ENCODE results near the gene HHAT. TPM values are rescaled to one million over a fixed set of nuclear protein-coding genes. Genes with fewer than 3 reads are reported as not detected.

Gene HHAT
- total and polyA plus RNA-seq, 9 of the 15 experiments (the other 6 are each of a cell fraction or from before 2014, with no cell fraction given): 0.07 to 0.16 (median 0.13) TPM; not detected in 1

DNA sequence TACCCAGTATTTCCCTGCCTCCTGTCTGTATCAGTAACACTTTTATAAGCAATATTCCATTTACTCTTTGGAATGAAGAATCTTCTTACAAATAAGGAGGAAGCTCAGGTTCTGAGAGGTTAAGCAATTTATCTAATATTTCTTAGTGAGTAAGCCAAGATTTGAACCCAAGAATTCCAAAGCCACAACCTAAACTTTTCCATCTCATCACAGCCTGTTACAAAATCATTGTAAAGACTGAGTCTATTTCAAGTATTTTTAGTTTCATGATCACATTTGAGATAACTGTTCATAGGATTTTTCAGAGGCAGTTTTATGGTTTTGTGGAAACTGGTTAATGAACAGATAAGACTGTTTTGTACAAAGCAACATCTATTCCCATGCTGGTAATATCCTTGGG is 29.8 kb upstream of the HHAT start:
- ChIA-PET CTCF (ENCODE audit: low intra/inter-chr PET ratio) (no interaction called here), POLR2A (no interaction called here)
- no peak for FAIRE-seq
- H3K4me2 ChIP-seq (ENCODE audit: insufficient read depth, low read length): no peak overlapping the region
- no TSS peak for BruUV-seq (replicated peaks)
- intact Hi-C loops (cut with micrococcal nuclease) (no loop called here), in situ Hi-C loops (cut with MboI) (no loop called here)
- H3K27ac ChIP-seq (ENCODE audit: extremely low read depth, low read depth, low read length): no peak overlapping the region
- H3K4me1 ChIP-seq (replicated peaks in 1 of 2; ENCODE audit: control insufficient read depth in 2 of 2, insufficient read depth in 2 of 2, low read length in 2 of 2): no peaks in the 10 kb centered on the region
- no peak for DNase-seq (ENCODE audit: extremely low read depth in 1 of 4, low spot score in 3 of 4)
- no peak overlapping the region for H3K9ac ChIP-seq (ENCODE audit: insufficient read depth in 1 of 2, low read depth in 2 of 2, low read length in 2 of 2)
- H3K27me3 ChIP-seq (ENCODE audit: control insufficient read depth in 2 of 2, insufficient read depth in 2 of 2, low read length in 2 of 2): peaks cover 0 to 18% of the 10 kb centered on the region in 2 experiments; a peak in 2 of 5 replicates
- H3K4me3 ChIP-seq: no peak overlapping the region
- H4K20me1 ChIP-seq (replicated peaks; ENCODE audit: control insufficient read depth, insufficient read depth, low read length): no peaks in the 10 kb centered on the region
- no peaks in the 10 kb centered on the region for H3K79me2 ChIP-seq (ENCODE audit: control insufficient read depth, insufficient read depth, low read length)
- H3K36me3 ChIP-seq (ENCODE audit: control insufficient read depth, insufficient read depth, low read length): no peaks in the 10 kb centered on the region
- no peak for ATAC-seq
- H2AFZ ChIP-seq (ENCODE audit: low read depth, low read length): no peak overlapping the region
- H3K9me3 ChIP-seq (replicated peaks; ENCODE audit: control insufficient read depth, insufficient read depth, low read depth, low read length): no peaks in the 10 kb centered on the region
- H3K9me1 ChIP-seq (ENCODE audit: control insufficient read depth, insufficient read depth, low read length): no peaks in the 10 kb centered on the region
- TF ChIP-seq SREBF1 (IDR thresholded peaks at IDR 0.05; ENCODE audit: borderline replicate concordance, low read depth, low read length) (no peak), CHD1 (IDR thresholded peaks at IDR 0.05; ENCODE audit: low read length) (no peak), KDM4B (IDR thresholded peaks at IDR 0.05; ENCODE audit: borderline replicate concordance in 2 of 2, low read depth in 1 of 2) (no peak), ZNF707 (CRISPR knock-in tag; conservative IDR thresholded peaks at IDR 0.05) (no peak), ZNF324 (CRISPR knock-in tag; IDR thresholded peaks at IDR 0.05) (no peak), DACH1 (IDR thresholded peaks at IDR 0.05; ENCODE audit: partially characterized antibody) (no peak), E2F5 (CRISPR knock-in tag; IDR thresholded peaks at IDR 0.05) (no peak), ZNF3 (CRISPR knock-in tag; IDR thresholded peaks at IDR 0.05) (no peak), ATF2 (CRISPR knock-in tag; IDR thresholded peaks at IDR 0.05) (no peak), ZNF140 (CRISPR knock-in tag; IDR thresholded peaks at IDR 0.05) (no peak)
- TF ChIP-seq, protein P1, sequence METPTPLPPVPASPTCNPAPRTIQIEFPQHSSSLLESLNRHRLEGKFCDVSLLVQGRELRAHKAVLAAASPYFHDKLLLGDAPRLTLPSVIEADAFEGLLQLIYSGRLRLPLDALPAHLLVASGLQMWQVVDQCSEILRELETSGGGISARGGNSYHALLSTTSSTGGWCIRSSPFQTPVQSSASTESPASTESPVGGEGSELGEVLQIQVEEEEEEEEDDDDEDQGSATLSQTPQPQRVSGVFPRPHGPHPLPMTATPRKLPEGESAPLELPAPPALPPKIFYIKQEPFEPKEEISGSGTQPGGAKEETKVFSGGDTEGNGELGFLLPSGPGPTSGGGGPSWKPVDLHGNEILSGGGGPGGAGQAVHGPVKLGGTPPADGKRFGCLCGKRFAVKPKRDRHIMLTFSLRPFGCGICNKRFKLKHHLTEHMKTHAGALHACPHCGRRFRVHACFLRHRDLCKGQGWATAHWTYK (CRISPR knock-in tag; IDR thresholded peaks at IDR 0.05): no peak
- TF ChIP-seq, protein P2, sequence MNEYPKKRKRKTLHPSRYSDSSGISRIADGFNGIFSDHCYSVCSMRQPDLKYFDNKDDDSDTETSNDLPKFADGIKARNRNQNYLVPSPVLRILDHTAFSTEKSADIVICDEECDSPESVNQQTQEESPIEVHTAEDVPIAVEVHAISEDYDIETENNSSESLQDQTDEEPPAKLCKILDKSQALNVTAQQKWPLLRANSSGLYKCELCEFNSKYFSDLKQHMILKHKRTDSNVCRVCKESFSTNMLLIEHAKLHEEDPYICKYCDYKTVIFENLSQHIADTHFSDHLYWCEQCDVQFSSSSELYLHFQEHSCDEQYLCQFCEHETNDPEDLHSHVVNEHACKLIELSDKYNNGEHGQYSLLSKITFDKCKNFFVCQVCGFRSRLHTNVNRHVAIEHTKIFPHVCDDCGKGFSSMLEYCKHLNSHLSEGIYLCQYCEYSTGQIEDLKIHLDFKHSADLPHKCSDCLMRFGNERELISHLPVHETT (CRISPR knock-in tag; conservative IDR thresholded peaks at IDR 0.05 in 1 of 2, IDR thresholded peaks at IDR 0.05 in 1 of 2): no peak
- TF ChIP-seq, protein P3, sequence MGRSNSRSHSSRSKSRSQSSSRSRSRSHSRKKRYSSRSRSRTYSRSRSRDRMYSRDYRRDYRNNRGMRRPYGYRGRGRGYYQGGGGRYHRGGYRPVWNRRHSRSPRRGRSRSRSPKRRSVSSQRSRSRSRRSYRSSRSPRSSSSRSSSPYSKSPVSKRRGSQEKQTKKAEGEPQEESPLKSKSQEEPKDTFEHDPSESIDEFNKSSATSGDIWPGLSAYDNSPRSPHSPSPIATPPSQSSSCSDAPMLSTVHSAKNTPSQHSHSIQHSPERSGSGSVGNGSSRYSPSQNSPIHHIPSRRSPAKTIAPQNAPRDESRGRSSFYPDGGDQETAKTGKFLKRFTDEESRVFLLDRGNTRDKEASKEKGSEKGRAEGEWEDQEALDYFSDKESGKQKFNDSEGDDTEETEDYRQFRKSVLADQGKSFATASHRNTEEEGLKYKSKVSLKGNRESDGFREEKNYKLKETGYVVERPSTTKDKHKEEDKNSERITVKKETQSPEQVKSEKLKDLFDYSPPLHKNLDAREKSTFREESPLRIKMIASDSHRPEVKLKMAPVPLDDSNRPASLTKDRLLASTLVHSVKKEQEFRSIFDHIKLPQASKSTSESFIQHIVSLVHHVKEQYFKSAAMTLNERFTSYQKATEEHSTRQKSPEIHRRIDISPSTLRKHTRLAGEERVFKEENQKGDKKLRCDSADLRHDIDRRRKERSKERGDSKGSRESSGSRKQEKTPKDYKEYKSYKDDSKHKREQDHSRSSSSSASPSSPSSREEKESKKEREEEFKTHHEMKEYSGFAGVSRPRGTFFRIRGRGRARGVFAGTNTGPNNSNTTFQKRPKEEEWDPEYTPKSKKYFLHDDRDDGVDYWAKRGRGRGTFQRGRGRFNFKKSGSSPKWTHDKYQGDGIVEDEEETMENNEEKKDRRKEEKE (IDR thresholded peaks at IDR 0.05; ENCODE audit: borderline replicate concordance in 1 of 2, control insufficient read depth in 1 of 2, low read depth in 2 of 2, low read length in 1 of 2): no peak
